ENCODE measurements around the gene MFRP. TPM values are rescaled to one million over a fixed set of nuclear protein-coding genes. Genes with fewer than 3 reads are reported as not detected.

MFRP gene
- total RNA-seq, 1 experiment from 2014 or later, result not detected

DNA sequence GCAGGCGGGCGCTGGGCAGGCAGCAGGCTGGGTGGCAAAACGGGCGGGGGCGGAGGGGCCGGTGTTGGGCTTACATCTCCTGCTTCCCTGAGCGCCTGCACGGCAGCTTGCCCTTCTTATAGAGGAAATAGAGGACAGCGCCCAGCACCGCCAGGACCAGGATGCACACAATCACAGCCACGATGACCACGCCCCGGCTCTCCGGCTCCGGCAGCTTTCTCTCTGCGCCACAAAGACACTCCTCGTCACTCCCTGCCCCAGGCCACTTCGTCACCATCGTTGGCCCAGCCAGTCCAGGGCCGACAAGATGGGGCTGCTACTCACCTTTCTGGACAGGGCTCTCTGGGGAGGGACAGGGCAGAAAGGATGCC is 35.8 kb downstream of the MFRP start:
- no peak for DNase-seq (ENCODE audit: low read depth)
- in situ Hi-C loops (cut with HindIII; ENCODE audit: low pct_unique_long_range_greater_than_20kb, low sequenced_read_pairs), result loop anchor here (25.0 kb wide), 1 partner anchor 198 kb away; the partner anchor contains the start of genes C2CD2L, DPAGT1 and HINFP

DNA sequence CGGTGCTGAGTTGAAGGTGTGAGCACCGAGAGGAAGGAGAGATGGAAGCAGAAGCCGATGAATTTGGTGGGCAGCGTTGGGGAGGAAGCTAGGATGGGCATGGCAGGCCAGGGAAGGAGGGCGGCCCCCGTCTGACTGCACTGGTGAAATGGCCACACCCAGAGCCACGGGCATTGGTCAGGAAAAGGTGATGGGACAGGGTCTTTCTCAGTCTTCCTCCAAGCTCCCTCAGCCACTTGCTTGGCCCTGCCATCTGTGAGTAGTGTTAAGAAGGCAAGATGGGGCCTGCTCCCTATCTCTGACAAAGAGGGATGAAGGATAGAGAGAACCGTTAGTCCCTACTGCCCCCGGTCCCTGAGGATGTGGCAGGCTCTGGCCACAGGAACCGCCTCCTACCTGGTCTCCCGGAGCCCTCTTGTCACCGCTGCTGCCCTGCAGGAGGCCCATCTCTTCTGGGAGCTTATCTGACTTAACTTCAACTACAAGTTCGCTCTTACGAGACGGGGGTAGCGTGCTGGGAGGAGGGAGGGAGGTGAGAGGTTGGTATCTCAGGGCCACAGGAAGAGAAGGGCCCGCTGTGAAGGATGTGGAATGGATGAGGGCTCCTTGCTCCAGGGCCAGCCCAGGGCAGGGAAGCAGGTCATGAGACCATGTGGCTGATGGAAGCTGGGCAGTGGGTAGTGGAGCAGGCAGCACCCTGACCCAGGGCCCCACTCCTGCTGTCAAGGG is 36.4 kb downstream of the MFRP start:
- no peak for DNase-seq (ENCODE audit: low read depth)
- in situ Hi-C loops (cut with HindIII; ENCODE audit: low pct_unique_long_range_greater_than_20kb, low sequenced_read_pairs), result loop anchor here (25.0 kb wide), 1 partner anchor 198 kb away; the partner anchor contains the start of genes C2CD2L, DPAGT1 and HINFP

DNA sequence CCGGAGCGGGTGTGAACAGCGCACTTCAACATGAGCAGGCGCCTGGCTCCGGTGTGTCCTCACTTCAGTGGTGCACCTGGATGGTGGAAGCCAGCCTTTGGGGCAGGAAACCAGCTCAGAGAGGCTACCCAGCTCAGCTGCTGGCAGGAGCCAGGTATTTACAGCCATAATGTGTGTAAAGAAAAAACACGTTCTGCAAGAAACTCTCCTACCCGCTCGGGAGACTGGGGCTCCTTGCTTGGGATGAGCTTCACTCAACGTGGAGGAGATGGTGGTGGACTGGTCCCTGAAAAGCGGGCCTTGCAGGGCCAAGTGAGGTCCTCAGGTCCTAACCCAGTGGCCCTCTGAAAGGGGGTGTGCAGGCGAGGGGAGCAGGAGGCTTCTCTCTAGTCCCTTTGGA is 37.1 kb downstream of the MFRP start:
- no peak for DNase-seq (ENCODE audit: low read depth)
- in situ Hi-C loops (cut with HindIII; ENCODE audit: low pct_unique_long_range_greater_than_20kb, low sequenced_read_pairs), result loop anchor here (25.0 kb wide), 1 partner anchor 197 kb away; the partner anchor contains the start of genes C2CD2L, DPAGT1 and HINFP

DNA sequence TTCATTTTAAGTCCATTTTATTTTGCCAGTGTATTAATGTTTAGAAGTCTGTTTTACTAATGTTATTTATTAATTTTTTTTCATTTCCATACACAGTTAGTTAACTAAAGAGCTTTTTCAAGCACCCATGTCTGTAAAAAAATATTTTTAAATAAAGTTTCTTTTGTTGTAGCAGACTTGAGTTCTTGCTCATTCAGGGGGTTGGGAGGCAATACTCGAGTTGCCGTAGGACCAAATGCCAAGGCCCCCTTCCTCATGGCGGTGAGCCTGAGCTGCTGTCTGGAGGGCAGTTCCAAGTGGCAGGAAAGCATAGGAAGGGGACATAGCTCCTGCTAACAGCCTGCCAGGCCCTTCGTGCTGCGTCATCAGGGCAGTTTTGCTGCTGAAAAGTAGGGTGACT is 38.5 kb downstream of the MFRP start:
- DNase-seq (ENCODE audit: low read depth), result no peak
- in situ Hi-C loops (cut with HindIII; ENCODE audit: low pct_unique_long_range_greater_than_20kb, low sequenced_read_pairs), result loop anchor here (25.0 kb wide), 1 partner anchor 196 kb away; the partner anchor contains the start of genes C2CD2L, DPAGT1 and HINFP

DNA sequence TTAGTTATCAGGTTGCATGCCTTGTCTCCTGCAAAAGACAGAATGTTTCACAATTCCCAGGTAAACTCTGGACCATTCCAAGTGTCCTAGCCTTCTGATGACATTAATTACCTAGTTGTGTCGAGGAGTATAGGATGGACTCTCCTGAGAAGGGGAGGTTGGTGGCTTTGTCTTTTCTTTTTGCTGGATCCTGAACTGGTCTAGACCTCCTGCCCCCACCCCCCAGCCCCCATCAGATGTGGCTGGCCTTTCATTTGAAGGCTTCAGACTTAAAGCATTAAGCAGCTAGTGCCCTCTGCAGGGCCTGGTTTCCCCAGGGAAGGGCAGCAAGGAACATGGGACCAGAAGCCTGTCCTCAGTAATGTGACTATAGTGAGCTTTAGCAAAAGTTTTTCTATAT is 39.3 kb downstream of the MFRP start:
- in situ Hi-C loops (cut with HindIII; ENCODE audit: low pct_unique_long_range_greater_than_20kb, low sequenced_read_pairs), result loop anchor here (25.0 kb wide), 1 partner anchor 195 kb away; the partner anchor contains the start of genes C2CD2L, DPAGT1 and HINFP
- DNase-seq (ENCODE audit: low read depth), result no peak

DNA sequence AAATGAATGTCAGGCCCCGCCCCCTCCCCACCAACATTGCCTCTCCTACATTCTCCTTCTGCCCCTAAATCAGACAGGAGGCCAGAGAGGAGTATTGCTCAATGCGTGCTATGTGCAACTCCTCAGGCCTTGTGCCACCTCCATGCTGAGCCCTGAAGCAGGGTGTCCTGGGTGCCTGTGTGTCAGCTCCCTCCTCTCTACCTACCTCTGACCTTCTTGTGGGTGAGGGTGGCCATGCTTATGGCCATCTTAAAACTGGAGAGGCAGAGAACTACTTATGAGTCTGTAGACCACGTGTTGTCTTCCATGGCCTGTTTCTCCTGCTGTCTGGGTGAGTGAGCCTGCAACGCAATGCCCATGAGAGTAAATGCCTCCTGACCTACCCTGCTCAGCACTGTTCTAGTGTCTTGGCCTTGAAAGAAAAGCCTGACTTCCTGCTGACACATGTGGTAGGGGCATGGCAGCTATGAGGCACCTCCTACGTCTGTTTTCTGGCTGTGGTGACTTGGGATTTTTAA is 40.1 kb downstream of the MFRP start:
- no peak for DNase-seq (ENCODE audit: low read depth)
- in situ Hi-C loops (cut with HindIII; ENCODE audit: low pct_unique_long_range_greater_than_20kb, low sequenced_read_pairs), result loop anchor here (25.0 kb wide), 1 partner anchor 194 kb away; the partner anchor contains the start of genes C2CD2L, DPAGT1 and HINFP

DNA sequence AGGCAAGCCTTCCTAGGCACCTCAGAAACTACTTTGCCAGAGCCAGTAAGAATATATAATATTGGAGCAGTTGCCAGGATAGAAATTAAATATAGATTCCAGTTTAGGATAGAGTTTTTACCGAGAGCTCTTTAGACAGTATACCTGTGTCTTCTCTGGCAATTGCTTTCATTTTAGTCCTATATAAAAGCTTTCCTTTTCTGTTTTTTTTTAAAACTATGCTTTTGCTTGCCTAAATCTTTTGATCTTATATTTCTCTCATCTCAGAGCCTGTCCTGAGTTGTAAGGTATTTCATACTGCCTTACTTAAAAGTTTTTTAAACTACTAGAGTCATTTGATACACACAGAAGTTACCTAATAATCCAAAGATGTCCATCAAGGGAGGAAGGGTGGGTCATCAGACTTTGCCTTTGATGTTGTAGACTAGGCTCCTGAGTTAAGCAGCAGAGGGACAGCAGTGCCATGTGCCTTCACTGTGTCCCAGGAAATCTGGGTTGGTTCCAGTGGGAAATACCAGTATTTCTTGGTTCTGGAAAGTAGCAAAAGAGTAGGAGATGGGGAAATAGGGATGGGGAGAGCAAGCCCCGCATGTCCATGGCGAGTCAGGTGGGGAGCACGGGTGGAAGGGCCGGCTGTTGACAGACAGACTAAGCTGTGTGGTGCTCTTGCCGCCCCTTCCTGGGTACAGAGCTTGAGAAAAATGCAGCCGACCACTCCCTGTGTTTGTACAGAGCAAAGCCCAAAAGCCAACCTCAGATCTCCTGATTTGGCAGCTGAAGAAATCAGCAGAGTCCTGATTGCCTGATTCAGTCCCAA is 40.7 kb downstream of the MFRP start:
- DNase-seq (ENCODE audit: low read depth), result no peak

DNA sequence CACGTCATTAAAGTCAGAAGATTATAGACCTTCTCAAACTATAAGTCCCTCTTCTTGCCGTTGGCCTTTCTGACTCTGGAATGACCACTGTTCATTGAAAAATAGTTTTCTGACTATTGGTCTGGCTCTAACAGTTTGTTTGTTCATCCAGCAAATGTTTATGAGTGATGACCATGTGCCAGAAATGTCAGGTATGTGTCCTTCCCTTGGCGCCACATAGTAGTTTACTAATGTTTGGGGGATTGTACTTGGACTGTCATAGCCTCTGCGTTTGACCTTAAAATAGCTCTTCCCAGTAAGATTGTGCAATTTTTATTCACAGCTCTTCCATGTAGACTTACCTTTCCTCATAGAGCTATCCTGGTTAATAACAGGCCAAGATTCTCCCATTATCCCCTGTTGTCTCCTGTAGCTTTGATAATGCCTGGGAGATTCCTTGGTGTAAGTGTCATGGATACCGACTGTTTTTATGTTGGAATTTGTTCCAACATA is 43.2 kb downstream of the MFRP start:
- no peak for DNase-seq (ENCODE audit: low read depth)
- in situ Hi-C loops (cut with HindIII; ENCODE audit: low pct_unique_long_range_greater_than_20kb, low sequenced_read_pairs), result loop anchor here (25.0 kb wide), 1 partner anchor 191 kb away; the partner anchor contains the start of genes C2CD2L, DPAGT1 and HINFP

More for the DNA sequence above, 40.7 kb downstream of the MFRP start:
- in situ Hi-C loops (cut with HindIII; ENCODE audit: low pct_unique_long_range_greater_than_20kb, low sequenced_read_pairs), result loop anchor here (25.0 kb wide), 1 partner anchor 193 kb away; the partner anchor contains the start of genes C2CD2L, DPAGT1 and HINFP

DNA sequence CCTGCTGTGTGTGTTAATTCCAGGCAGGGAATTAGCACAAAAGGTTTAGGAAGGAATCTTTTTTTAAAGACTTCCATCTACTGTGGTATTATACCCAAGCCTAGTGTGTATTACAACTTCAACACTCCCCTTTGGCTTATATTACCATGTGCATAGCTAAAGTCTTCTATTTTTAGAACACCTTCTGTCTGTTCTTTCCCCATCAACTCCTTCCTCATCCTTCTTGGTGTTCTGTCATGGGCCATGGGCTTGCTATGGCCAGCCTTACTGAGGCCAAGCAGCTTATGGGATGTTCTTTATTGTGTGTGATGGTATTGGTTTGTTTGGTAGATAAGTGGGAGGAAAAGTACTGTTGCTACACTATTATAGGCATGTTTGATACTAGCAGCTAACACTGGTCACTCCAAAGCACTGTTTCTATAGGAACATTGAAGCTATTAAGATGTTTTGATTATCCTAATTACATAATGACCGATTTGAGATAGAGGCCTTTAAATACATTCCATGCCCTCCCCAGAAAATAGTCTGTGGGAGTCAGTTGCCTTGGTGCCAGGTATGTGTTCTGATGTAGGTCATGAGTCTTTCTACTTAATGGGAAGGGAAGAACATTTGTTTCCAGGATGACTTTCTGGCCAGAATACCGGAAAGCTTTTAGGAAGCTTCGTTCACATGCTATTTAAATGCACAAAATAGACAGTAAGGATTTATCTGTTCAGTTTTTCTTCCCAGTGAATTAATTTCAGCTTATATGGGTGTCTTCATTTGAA is 46.1 kb downstream of the MFRP start:
- DNase-seq (ENCODE audit: low read depth), result no peak
- in situ Hi-C loops (cut with HindIII; ENCODE audit: low pct_unique_long_range_greater_than_20kb, low sequenced_read_pairs), result loop anchor here (25.0 kb wide), 1 partner anchor 188 kb away; the partner anchor contains the start of genes C2CD2L, DPAGT1 and HINFP

DNA sequence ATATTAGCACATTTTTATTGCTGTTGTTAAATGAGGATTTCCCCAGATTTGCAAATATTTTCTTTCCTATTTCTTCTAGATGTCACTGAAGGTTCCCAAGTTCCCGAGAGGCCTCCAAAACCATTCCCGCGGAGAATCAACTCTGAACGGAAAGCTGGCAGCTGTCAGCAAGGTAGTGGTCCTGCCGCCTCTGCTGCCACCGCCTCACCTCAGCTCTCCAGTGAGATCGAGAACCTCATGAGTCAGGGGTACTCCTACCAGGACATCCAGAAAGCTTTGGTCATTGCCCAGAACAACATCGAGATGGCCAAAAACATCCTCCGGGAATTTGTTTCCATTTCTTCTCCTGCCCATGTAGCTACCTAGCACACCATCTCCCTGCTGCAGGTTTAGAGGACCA is 47.1 kb downstream of the MFRP start:
- DNase-seq (ENCODE audit: low read depth), result no peak
- in situ Hi-C loops (cut with HindIII; ENCODE audit: low pct_unique_long_range_greater_than_20kb, low sequenced_read_pairs), result no loop called here

DNA sequence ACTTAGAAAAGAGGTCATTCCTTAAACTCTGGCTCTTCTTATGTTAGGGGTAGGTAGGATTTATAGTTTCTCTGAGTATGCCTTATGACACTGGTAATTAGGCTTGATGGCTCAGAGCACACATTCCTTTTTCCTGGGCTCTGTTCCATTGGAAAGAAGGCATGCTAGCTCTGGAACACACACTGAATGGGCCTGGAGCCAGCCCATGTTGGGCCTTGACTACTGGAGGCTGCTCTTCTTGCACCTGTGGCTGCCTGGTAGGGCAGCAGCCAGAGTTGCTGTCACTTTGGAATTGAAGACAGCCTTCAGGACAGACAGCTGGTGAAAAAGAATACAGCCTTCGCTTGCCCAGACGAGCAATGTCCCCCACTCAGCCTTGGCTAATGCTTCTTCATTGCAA is 47.8 kb downstream of the MFRP start:
- in situ Hi-C loops (cut with HindIII; ENCODE audit: low pct_unique_long_range_greater_than_20kb, low sequenced_read_pairs), result no loop called here
- no peak for DNase-seq (ENCODE audit: low read depth)

DNA sequence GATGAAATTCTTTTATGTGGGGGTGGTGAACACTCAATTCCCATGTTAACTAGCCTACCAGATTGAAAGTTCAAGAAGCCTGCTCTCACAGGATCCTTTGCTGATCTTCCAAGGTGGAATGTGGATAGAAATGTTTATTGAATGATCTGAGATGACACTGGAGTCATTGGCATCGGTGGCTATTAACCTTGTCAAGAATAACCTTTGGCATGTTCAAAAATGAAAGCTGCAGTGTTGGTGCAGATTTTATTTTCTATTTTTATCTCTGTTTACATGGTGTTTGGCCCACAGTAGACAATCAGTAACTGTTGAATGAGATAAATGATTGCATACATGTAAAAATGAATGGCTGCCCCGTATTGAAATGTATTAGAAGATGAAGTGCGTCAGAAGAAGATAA is 48.6 kb downstream of the MFRP start:
- in situ Hi-C loops (cut with HindIII; ENCODE audit: low pct_unique_long_range_greater_than_20kb, low sequenced_read_pairs), result no loop called here
- no peak for DNase-seq (ENCODE audit: low read depth)

DNA sequence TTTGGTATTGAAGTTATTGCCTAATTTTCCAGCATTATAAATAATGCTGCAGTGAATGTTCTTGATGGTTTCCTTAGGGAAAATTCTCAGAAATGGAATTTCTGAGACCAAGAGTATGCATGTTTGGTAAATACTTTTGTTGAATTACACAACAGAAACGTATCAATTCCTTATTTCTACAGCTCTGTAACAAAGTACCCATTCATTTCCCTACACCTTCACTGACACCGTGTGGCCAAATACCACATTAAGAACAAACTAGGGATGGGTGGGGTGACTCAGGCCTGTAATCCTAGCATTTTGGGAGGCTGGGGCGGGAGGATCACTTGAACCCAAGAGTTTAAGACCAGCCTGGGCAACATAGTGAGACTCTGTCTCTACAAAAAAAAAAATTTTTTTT is 51.3 kb downstream of the MFRP start:
- in situ Hi-C loops (cut with HindIII; ENCODE audit: low pct_unique_long_range_greater_than_20kb, low sequenced_read_pairs), result no loop called here
- DNase-seq (ENCODE audit: low read depth), result no peak

DNA sequence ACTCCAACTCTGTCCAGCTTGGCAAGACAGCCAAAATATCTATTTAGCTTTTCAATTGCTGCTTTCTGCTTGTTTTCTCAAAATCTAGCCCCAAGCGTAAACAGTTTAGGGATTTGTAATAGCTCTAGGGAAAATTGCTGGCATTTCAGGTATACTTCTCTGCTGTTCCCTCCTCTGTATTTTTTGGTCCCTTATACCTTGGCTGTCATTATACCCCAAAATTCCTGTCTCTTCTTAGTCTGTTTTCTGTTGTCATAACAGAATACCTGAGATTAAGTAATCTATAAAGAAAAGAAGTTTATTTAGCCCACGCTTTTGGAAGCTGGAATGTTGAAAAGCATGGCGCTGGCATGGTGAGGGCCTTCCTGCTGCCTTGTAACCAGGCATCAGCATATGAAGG is 53.0 kb downstream of the MFRP start:
- in situ Hi-C loops (cut with HindIII; ENCODE audit: low pct_unique_long_range_greater_than_20kb, low sequenced_read_pairs), result no loop called here
- DNase-seq (ENCODE audit: low read depth), result no peak

DNA sequence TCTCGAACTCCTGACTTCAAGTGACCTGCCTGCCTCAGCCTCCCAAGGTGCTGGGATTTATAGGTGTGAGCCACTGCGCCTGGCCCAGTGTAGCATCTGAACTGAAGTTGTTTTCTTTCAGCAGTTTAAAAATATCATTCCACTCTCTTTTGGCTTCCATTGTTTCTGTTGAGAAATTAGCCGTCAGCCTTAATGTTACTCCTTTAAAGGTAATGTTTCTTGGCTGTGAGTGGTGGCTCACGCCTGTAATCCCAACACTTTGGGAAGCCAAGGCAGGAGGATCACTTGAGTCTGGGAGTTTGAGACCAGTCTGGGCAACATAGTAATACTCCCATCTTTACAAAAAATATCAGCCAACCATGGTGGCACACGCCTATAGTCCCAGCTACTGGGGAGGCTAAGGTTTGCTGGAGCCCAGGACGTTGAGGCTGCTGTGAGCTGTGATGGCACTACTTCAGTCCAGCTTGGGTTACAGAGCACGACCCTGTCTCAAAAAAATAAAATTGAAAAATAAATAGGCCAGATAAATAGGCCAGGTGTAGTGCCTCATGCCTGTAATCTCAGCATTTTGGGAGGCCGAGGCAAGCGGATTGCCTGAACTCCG is 55.5 kb downstream of the MFRP start:
- DNase-seq (ENCODE audit: low read depth), result no peak
- in situ Hi-C loops (cut with HindIII; ENCODE audit: low pct_unique_long_range_greater_than_20kb, low sequenced_read_pairs), result no loop called here
